HEK293T (cell line): Measurements from ENCODE around the gene EGFLAM.

Source experiments
- CTBP1 ChIP-seq: fragments of 450-650 bp; IDR thresholded peaks from 2 replicates; pipeline ENCODE4 v1.6.1; 2016; ENCODE audit warnings: borderline replicate concordance
- FOXK2 ChIP-seq: fragments of 450-650 bp; IDR thresholded peaks from 2 replicates; pipeline ENCODE4 v1.6.1; 2016; ENCODE audit warnings: mild to moderate bottlenecking
- HDGF ChIP-seq: fragments of 450-650 bp; IDR thresholded peaks from 2 replicates; pipeline ENCODE4 v1.6.1; 2017; ENCODE audit warnings: antibody characterized with exemption, borderline replicate concordance
- L3MBTL2 ChIP-seq: fragments of 450-650 bp; conservative IDR thresholded peaks from 2 replicates; pipeline ENCODE4 v1.6.1; 2016; ENCODE audit warnings: mild to moderate bottlenecking
- TARDBP ChIP-seq: fragments of 450-650 bp; IDR thresholded peaks from 2 replicates; pipeline ENCODE4 v1.6.1; 2016

DNA sequence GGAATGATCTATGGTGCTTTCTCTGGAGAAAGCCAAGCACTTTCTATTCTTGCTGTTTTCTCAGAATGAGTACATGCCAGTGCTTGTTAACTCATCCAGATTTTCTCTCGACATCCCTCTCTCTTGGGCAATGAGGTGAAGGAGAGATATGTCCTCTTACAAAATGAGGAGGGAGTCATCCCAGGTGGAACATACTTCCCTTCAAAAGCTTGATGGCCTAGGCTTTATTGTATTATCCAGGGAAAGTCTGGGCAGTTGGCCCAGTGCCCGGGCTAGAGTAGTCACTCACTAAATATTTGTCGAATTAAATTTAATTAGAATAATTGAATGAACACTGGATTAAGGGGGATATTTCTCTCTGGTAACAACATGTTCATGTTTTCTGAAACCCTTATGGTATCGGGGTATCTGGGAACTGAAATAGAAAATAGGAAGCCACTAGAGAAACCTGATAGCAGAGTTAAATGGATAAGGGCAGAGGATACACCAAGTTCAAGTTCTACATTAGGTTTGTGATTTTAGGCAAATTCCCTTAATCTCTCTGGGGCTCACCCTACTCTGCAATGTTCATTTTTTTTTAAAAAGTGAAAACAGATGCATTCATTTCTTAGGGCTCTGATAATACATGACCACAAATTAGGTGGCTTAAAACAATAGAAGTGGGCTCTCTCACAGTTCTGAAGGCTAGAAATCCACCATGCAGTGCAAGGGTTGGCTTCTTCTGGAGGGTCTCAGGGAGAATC, 198.5 kb downstream of the EGFLAM start:
- TF ChIP-seq HDGF (no peak), L3MBTL2 (no peak), CTBP1 (no peak), TARDBP (no peak), FOXK2 (no peak)
